ENCODE measurements around the gene CEP55.

CEP55 gene

GRCh38 chr10:93494494-93494893 is 1.9 kb upstream of the CEP55 start:
- no peak for DNase-seq (ENCODE audit: low read depth, low spot score)
- H3K9ac ChIP-seq (ENCODE audit: insufficient read length, low read depth) = no peak overlapping the region
- TF ChIP-seq SUZ12 (IDR thresholded peaks at IDR 0.05; ENCODE audit: extremely low read depth, insufficient read depth, insufficient read length) (no peak), YY1 (IDR thresholded peaks at IDR 0.05; ENCODE audit: insufficient read depth, insufficient read length) (no peak), ZNF274 (IDR thresholded peaks at IDR 0.05; ENCODE audit: low read depth, low read length) (no peak)
- no peaks in the 10 kb centered on the region for H3K36me3 ChIP-seq (ENCODE audit: insufficient read depth, insufficient read length, low read length)
- H3K9me3 ChIP-seq (ENCODE audit: insufficient read depth, low read length) = no peaks in the 10 kb centered on the region
- H3K4me1 ChIP-seq (ENCODE audit: insufficient read depth, insufficient read length) = no peaks in the 10 kb centered on the region
- peaks cover 15% of the 10 kb centered on the region for H3K27me3 ChIP-seq (ENCODE audit: insufficient read depth, insufficient read length)
- H3K4me3 ChIP-seq (ENCODE audit: insufficient read length, low read depth) = no peak overlapping the region

GRCh38 chr10:93495654-93496321 is 624 bp upstream of the CEP55 start:
- Histone ChIP-seq H3K4me1 (ENCODE audit: insufficient read depth, insufficient read length) (no peaks in the 10 kb centered on the region), H3K36me3 (ENCODE audit: insufficient read depth, insufficient read length, low read length) (peaks cover 2% of the 10 kb centered on the region), H3K9me3 (ENCODE audit: insufficient read depth, low read length) (no peaks in the 10 kb centered on the region), H3K4me3 (ENCODE audit: insufficient read length, low read depth) (peak overlapping the region; percentile 61), H3K9ac (ENCODE audit: insufficient read length, low read depth) (peak overlapping the region; percentile 77), H3K27me3 (ENCODE audit: insufficient read depth, insufficient read length) (peaks cover 15% of the 10 kb centered on the region)
- no peak for DNase-seq (ENCODE audit: low read depth, low spot score)
- TF ChIP-seq SUZ12 (IDR thresholded peaks at IDR 0.05; ENCODE audit: extremely low read depth, insufficient read depth, insufficient read length) = no peak
- no peak for TF ChIP-seq YY1 (IDR thresholded peaks at IDR 0.05; ENCODE audit: insufficient read depth, insufficient read length)
- no peak for TF ChIP-seq ZNF274 (IDR thresholded peaks at IDR 0.05; ENCODE audit: low read depth, low read length)

DNA sequence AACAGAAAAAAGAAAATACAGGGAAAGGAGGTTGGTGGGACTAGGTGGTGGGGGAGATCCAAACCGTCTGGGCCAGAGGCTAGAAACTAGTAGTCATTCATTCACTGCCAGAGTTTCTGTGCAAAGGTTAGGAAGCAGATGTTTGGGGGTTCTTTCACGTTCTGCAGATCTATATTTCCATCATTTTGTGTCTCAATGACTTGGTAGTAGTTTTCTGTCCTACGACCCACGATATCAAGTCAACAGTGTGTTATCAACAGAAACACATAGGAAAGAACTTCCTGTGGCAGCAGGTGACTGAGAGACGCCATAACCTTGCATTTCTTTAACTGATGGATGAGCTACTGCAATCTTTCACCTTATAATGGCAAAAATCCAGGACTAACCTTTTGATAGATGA is 1.8 kb downstream of the CEP55 start:
- no peak overlapping the region for H3K9ac ChIP-seq (ENCODE audit: insufficient read length, low read depth)
- no peaks in the 10 kb centered on the region for H3K4me1 ChIP-seq (ENCODE audit: insufficient read depth, insufficient read length)
- H3K9me3 ChIP-seq (ENCODE audit: insufficient read depth, low read length) = no peaks in the 10 kb centered on the region
- no peak overlapping the region for H3K4me3 ChIP-seq (ENCODE audit: insufficient read length, low read depth)
- H3K27me3 ChIP-seq (ENCODE audit: insufficient read depth, insufficient read length) = peaks cover 15% of the 10 kb centered on the region
- H3K36me3 ChIP-seq (ENCODE audit: insufficient read depth, insufficient read length, low read length) = peaks cover 8% of the 10 kb centered on the region
- no peak for DNase-seq (ENCODE audit: low read depth, low spot score)
- no peak for TF ChIP-seq SUZ12 (IDR thresholded peaks at IDR 0.05; ENCODE audit: extremely low read depth, insufficient read depth, insufficient read length)
- TF ChIP-seq ZNF274 (IDR thresholded peaks at IDR 0.05; ENCODE audit: low read depth, low read length) = no peak
- TF ChIP-seq YY1 (IDR thresholded peaks at IDR 0.05; ENCODE audit: insufficient read depth, insufficient read length) = no peak

DNA sequence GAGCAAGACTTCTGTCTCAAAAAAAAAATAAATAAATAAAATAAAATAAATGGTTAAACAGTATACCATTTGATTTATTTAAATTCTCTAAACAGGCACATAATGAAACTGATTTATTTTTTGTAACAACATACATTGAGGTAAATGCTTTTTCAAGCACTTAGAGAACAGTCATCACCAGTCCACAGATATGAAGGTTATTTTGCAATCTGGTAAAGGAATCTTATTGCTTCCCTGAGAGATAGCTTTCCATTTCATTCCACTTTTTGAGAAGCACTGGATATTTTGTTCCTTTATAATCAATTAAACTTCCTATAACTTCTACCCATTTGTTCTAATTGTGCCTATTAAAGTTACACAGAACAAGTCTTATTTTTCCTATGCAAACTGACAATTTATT is 5.2 kb downstream of the CEP55 start:
- Histone ChIP-seq H3K9me3 (ENCODE audit: insufficient read depth, low read length) (no peaks in the 10 kb centered on the region), H3K36me3 (ENCODE audit: insufficient read depth, insufficient read length, low read length) (peaks cover 32% of the 10 kb centered on the region), H3K4me3 (ENCODE audit: insufficient read length, low read depth) (no peak overlapping the region), H3K27me3 (ENCODE audit: insufficient read depth, insufficient read length) (no peaks in the 10 kb centered on the region), H3K4me1 (ENCODE audit: insufficient read depth, insufficient read length) (no peaks in the 10 kb centered on the region), H3K9ac (ENCODE audit: insufficient read length, low read depth) (no peak overlapping the region)
- TF ChIP-seq YY1 (IDR thresholded peaks at IDR 0.05; ENCODE audit: insufficient read depth, insufficient read length) = no peak
- no peak for TF ChIP-seq ZNF274 (IDR thresholded peaks at IDR 0.05; ENCODE audit: low read depth, low read length)
- TF ChIP-seq SUZ12 (IDR thresholded peaks at IDR 0.05; ENCODE audit: extremely low read depth, insufficient read depth, insufficient read length) = no peak
- DNase-seq (ENCODE audit: low read depth, low spot score) = no peak

DNA sequence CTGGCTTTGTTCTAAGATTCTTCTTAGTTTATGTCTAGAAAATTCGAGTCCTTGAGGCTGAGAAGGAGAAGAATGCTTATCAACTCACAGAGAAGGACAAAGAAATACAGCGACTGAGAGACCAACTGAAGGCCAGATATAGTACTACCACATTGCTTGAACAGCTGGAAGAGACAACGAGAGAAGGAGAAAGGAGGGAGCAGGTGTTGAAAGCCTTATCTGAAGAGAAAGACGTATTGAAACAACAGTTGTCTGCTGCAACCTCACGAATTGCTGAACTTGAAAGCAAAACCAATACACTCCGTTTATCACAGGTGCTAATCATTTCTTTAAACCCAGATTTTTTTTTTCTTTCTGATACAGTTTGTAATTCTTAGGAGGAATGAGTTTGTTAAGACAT is 6.7 kb downstream of the CEP55 start:
- Histone ChIP-seq H3K9ac (ENCODE audit: insufficient read length, low read depth) (no peak overlapping the region), H3K36me3 (ENCODE audit: insufficient read depth, insufficient read length, low read length) (peaks cover 39% of the 10 kb centered on the region), H3K9me3 (ENCODE audit: insufficient read depth, low read length) (no peaks in the 10 kb centered on the region), H3K4me1 (ENCODE audit: insufficient read depth, insufficient read length) (no peaks in the 10 kb centered on the region), H3K4me3 (ENCODE audit: insufficient read length, low read depth) (no peak overlapping the region), H3K27me3 (ENCODE audit: insufficient read depth, insufficient read length) (no peaks in the 10 kb centered on the region)
- DNase-seq (ENCODE audit: low read depth, low spot score) = no peak
- TF ChIP-seq SUZ12 (IDR thresholded peaks at IDR 0.05; ENCODE audit: extremely low read depth, insufficient read depth, insufficient read length) = no peak
- TF ChIP-seq YY1 (IDR thresholded peaks at IDR 0.05; ENCODE audit: insufficient read depth, insufficient read length) = no peak
- TF ChIP-seq ZNF274 (IDR thresholded peaks at IDR 0.05; ENCODE audit: low read depth, low read length) = no peak

- no peak for TF ChIP-seq ZNF274 (IDR thresholded peaks at IDR 0.05; ENCODE audit: low read depth, low read length)
- TF ChIP-seq YY1 (IDR thresholded peaks at IDR 0.05; ENCODE audit: insufficient read depth, insufficient read length) = no peak
- no peak for TF ChIP-seq SUZ12 (IDR thresholded peaks at IDR 0.05; ENCODE audit: extremely low read depth, insufficient read depth, insufficient read length)
- Histone ChIP-seq H3K9me3 (ENCODE audit: insufficient read depth, low read length) (no peaks in the 10 kb centered on the region), H3K9ac (ENCODE audit: insufficient read length, low read depth) (no peak overlapping the region), H3K36me3 (ENCODE audit: insufficient read depth, insufficient read length, low read length) (peaks cover 48% of the 10 kb centered on the region), H3K4me3 (ENCODE audit: insufficient read length, low read depth) (no peak overlapping the region), H3K27me3 (ENCODE audit: insufficient read depth, insufficient read length) (no peaks in the 10 kb centered on the region), H3K4me1 (ENCODE audit: insufficient read depth, insufficient read length) (no peaks in the 10 kb centered on the region)
- DNase-seq (ENCODE audit: low read depth, low spot score) = no peak
These were observed 8.7 kb downstream of the CEP55 start for GRCh38 chr10:93505075-93505474.

DNA sequence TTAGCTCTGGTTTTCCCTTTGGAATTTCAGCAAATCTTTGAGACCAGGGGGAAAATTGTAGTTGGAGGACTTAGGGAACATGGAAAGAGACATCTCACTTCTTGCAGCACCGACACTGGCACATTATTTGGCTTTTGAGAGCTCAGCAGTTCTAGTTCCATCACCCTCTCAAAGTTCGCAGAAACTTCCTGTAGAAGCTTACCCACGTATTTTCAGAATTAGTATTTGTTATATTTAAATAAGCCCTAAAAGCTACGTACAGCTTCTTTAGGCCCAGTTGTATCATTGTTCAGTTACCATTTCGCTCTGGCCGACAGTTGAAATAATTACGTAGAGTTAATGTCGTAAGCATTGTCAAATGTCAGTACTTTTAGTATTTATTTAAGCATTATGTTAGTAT is 13.4 kb downstream of the CEP55 start:
- Histone ChIP-seq H3K36me3 (ENCODE audit: insufficient read depth, insufficient read length, low read length) (peaks cover 38% of the 10 kb centered on the region), H3K4me3 (ENCODE audit: insufficient read length, low read depth) (no peak overlapping the region), H3K9ac (ENCODE audit: insufficient read length, low read depth) (no peak overlapping the region), H3K9me3 (ENCODE audit: insufficient read depth, low read length) (no peaks in the 10 kb centered on the region), H3K4me1 (ENCODE audit: insufficient read depth, insufficient read length) (no peaks in the 10 kb centered on the region), H3K27me3 (ENCODE audit: insufficient read depth, insufficient read length) (no peaks in the 10 kb centered on the region)
- no peak for DNase-seq (ENCODE audit: low read depth, low spot score)
- no peak for TF ChIP-seq YY1 (IDR thresholded peaks at IDR 0.05; ENCODE audit: insufficient read depth, insufficient read length)
- no peak for TF ChIP-seq ZNF274 (IDR thresholded peaks at IDR 0.05; ENCODE audit: low read depth, low read length)
- TF ChIP-seq SUZ12 (IDR thresholded peaks at IDR 0.05; ENCODE audit: extremely low read depth, insufficient read depth, insufficient read length) = no peak
